ENCODE results near the gene RPAP3.
"Not testable (repeated sequence)": the region's sequence is repeated elsewhere in the genome, so short reads cannot be mapped to it uniquely, and the experiment has no call there.

Gene RPAP3

GRCh38 chr12:47686645-47687240 is 19.1 kb downstream of the RPAP3 start:
- no peaks in the 10 kb centered on the region for H3K27me3 ChIP-seq (ENCODE audit: insufficient read depth, low read length, poor library complexity, severe bottlenecking)
- no peak overlapping the region for H3K4me3 ChIP-seq (ENCODE audit: low read length, poor library complexity, severe bottlenecking)
- H3K9me2 ChIP-seq (replicated peaks; ENCODE audit: low read depth, low read length), result no peaks in the 10 kb centered on the region
- H4K20me1 ChIP-seq (ENCODE audit: insufficient read depth, low read length, poor library complexity, severe bottlenecking), result peaks cover 3% of the 10 kb centered on the region
- no peak for TF ChIP-seq EZH2phosphoT487 (IDR thresholded peaks at IDR 0.05; ENCODE audit: borderline replicate concordance)
- TF ChIP-seq CTCF (conservative IDR thresholded peaks at IDR 0.05; ENCODE audit: low read length), result peak; percentile 81
- no peak overlapping the region for H2AFZ ChIP-seq (ENCODE audit: low read length)
- H3K9me3 ChIP-seq (ENCODE audit: insufficient read depth, low read depth, low read length), result no peaks in the 10 kb centered on the region
- no peak overlapping the region for H3K4me2 ChIP-seq (ENCODE audit: low read depth, low read length, poor library complexity, severe bottlenecking)
- peaks cover 30% of the 10 kb centered on the region for H3K36me3 ChIP-seq (ENCODE audit: insufficient read depth, low read length)
- H3K4me1 ChIP-seq (ENCODE audit: insufficient read depth, low read length, poor library complexity, severe bottlenecking), result no peaks in the 10 kb centered on the region
- H3K79me2 ChIP-seq (ENCODE audit: insufficient read depth, low read length), result no peaks in the 10 kb centered on the region
- no peak overlapping the region for H3K9ac ChIP-seq (ENCODE audit: low read depth, low read length, poor library complexity, severe bottlenecking)
- no peaks in the 10 kb centered on the region for H3F3A ChIP-seq (ENCODE audit: low read depth)

GRCh38 chr12:47679785-47680184 is 26.0 kb downstream of the RPAP3 start:
- Histone ChIP-seq H3K79me2 (ENCODE audit: insufficient read depth, low read length) (no peaks in the 10 kb centered on the region), H3K9me2 (replicated peaks; ENCODE audit: low read depth, low read length) (no peaks in the 10 kb centered on the region), H3K27me3 (ENCODE audit: insufficient read depth, low read length, poor library complexity, severe bottlenecking) (no peaks in the 10 kb centered on the region), H2AFZ (ENCODE audit: low read length) (no peak overlapping the region), H3K9ac (ENCODE audit: low read depth, low read length, poor library complexity, severe bottlenecking) (no peak overlapping the region), H3K4me3 (ENCODE audit: low read length, poor library complexity, severe bottlenecking) (no peak overlapping the region), H3K4me1 (ENCODE audit: insufficient read depth, low read length, poor library complexity, severe bottlenecking) (no peaks in the 10 kb centered on the region), H3K9me3 (ENCODE audit: insufficient read depth, low read depth, low read length) (no peaks in the 10 kb centered on the region), H3K36me3 (ENCODE audit: insufficient read depth, low read length) (peaks cover 36% of the 10 kb centered on the region), H3F3A (ENCODE audit: low read depth) (0 out of 2 replicates have a peak, but pooled peaks cover 2% of the 10 kb centered on the region), H4K20me1 (ENCODE audit: insufficient read depth, low read length, poor library complexity, severe bottlenecking) (no peaks in the 10 kb centered on the region), H3K4me2 (ENCODE audit: low read depth, low read length, poor library complexity, severe bottlenecking) (no peak overlapping the region)
- TF ChIP-seq EZH2phosphoT487 (IDR thresholded peaks at IDR 0.05; ENCODE audit: borderline replicate concordance), result no peak

GRCh38 chr12:47672068-47672467 is 33.8 kb downstream of the RPAP3 start:
- no peaks in the 10 kb centered on the region for H3K79me2 ChIP-seq (ENCODE audit: insufficient read depth, low read length)
- H2AFZ ChIP-seq (ENCODE audit: low read length), result no peak overlapping the region
- TF ChIP-seq CTCF (conservative IDR thresholded peaks at IDR 0.05; ENCODE audit: low read length) (no peak), EZH2phosphoT487 (IDR thresholded peaks at IDR 0.05; ENCODE audit: borderline replicate concordance) (no peak)
- no peaks in the 10 kb centered on the region for H3K9me3 ChIP-seq (ENCODE audit: insufficient read depth, low read depth, low read length)
- no peaks in the 10 kb centered on the region for H3K9me2 ChIP-seq (replicated peaks; ENCODE audit: low read depth, low read length)
- H3K4me2 ChIP-seq (ENCODE audit: low read depth, low read length, poor library complexity, severe bottlenecking), result no peak overlapping the region
- no peak overlapping the region for H3K9ac ChIP-seq (ENCODE audit: low read depth, low read length, poor library complexity, severe bottlenecking)
- no peak overlapping the region for H3K4me3 ChIP-seq (ENCODE audit: low read length, poor library complexity, severe bottlenecking)
- H3K36me3 ChIP-seq (ENCODE audit: insufficient read depth, low read length), result peaks cover 39% of the 10 kb centered on the region; the same call in 1 of the 2 replicates
- H3K4me1 ChIP-seq (ENCODE audit: insufficient read depth, low read length, poor library complexity, severe bottlenecking), result no peaks in the 10 kb centered on the region
- no peaks in the 10 kb centered on the region for H3F3A ChIP-seq (ENCODE audit: low read depth)
- no peaks in the 10 kb centered on the region for H3K27me3 ChIP-seq (ENCODE audit: insufficient read depth, low read length, poor library complexity, severe bottlenecking)
- no peaks in the 10 kb centered on the region for H4K20me1 ChIP-seq (ENCODE audit: insufficient read depth, low read length, poor library complexity, severe bottlenecking)

- not testable (repeated sequence) for H3K79me2 ChIP-seq (ENCODE audit: insufficient read depth, low read length); H3F3A ChIP-seq (ENCODE audit: low read depth); H3K9me3 ChIP-seq (ENCODE audit: insufficient read depth, low read depth, low read length); H3K27me3 ChIP-seq (ENCODE audit: insufficient read depth, low read length, poor library complexity, severe bottlenecking); H3K9me2 ChIP-seq (replicated peaks; ENCODE audit: low read depth, low read length); H3K4me1 ChIP-seq (ENCODE audit: insufficient read depth, low read length, poor library complexity, severe bottlenecking); H3K4me2 ChIP-seq (ENCODE audit: low read depth, low read length, poor library complexity, severe bottlenecking); H2AFZ ChIP-seq (ENCODE audit: low read length); H3K9ac ChIP-seq (ENCODE audit: low read depth, low read length, poor library complexity, severe bottlenecking); H4K20me1 ChIP-seq (ENCODE audit: insufficient read depth, low read length, poor library complexity, severe bottlenecking); H3K4me3 ChIP-seq (ENCODE audit: low read length, poor library complexity, severe bottlenecking)
- peaks cover 64% of the 10 kb centered on the region for H3K36me3 ChIP-seq (ENCODE audit: insufficient read depth, low read length)
Observed at GRCh38 chr12:47667935-47668334, 37.9 kb downstream of the RPAP3 start.
